Astrocyte (in vitro differentiated cells and primary cell): ENCODE results near the gene AGTPBP1. TPM values are rescaled to one million over a fixed set of nuclear protein-coding genes. Genes with fewer than 3 reads are reported as not detected.
A peak's percentile ranks its signal among the peaks of the same experiment; 100 is the strongest.

ENCODE experiments used
- DNase-seq: peaks from one replicate; pipeline ENCODE4 v3.0.0-alpha.2; 2010; ENCODE audit warnings: low read depth
- FAIRE-seq: peaks from 2 replicates; lab custom pipeline; 2011; peaks lifted over from hg19 to GRCh38; lab: Jason Lieb, UNC
- H2AFZ ChIP-seq: 2 replicates; pipeline ENCODE4 v1.6.0; 2012; ENCODE audit warnings: low read depth, low read length, inconsistent platforms
- H3K27ac ChIP-seq: 2 replicates; pipeline ENCODE4 v1.5.1; 2011; ENCODE audit warnings: low read depth, low read length, inconsistent platforms
- H3K27me3 ChIP-seq: 2 replicates; pipeline ENCODE4 v1.6.0; 2011; ENCODE audit warnings: low read length, inconsistent platforms; ENCODE audit not compliant: insufficient read depth
- H3K36me3 ChIP-seq: 2 replicates; pipeline ENCODE4 v1.5.1; 2011; ENCODE audit warnings: low read length, inconsistent platforms; ENCODE audit not compliant: insufficient read depth
- H3K4me1 ChIP-seq: 2 replicates; pipeline ENCODE4 v1.5.1; 2011; ENCODE audit warnings: low read length, inconsistent platforms; ENCODE audit not compliant: insufficient read depth
- H3K4me2 ChIP-seq: 2 replicates; pipeline ENCODE4 v1.6.0; 2012; ENCODE audit warnings: low read length, inconsistent platforms
- H3K4me3 ChIP-seq: 2 replicates; pipeline ENCODE4 v1.5.1; 2011; ENCODE audit warnings: low read depth, mild to moderate bottlenecking, low read length, inconsistent platforms; ENCODE audit not compliant: insufficient read depth
- H3K79me2 ChIP-seq: 2 replicates; pipeline ENCODE4 v1.6.0; 2012; ENCODE audit warnings: mild to moderate bottlenecking, low read length, inconsistent platforms; ENCODE audit not compliant: insufficient read depth
- H3K9ac ChIP-seq: 2 replicates; pipeline ENCODE4 v1.6.0; 2012; ENCODE audit warnings: mild to moderate bottlenecking, low read length, inconsistent platforms
- H3K9me3 ChIP-seq: 2 replicates; pipeline ENCODE4 v1.5.1; 2012; ENCODE audit warnings: low read depth, mild to moderate bottlenecking, low read length, inconsistent platforms; ENCODE audit not compliant: insufficient read depth
- H4K20me1 ChIP-seq: 2 replicates; pipeline ENCODE4 v1.6.0; 2012; ENCODE audit warnings: low read length, inconsistent platforms; ENCODE audit not compliant: insufficient read depth
- H3K27ac Mint-ChIP-seq: one replicate; pipeline ENCODE4 v1.8.0; 2021; ENCODE audit warnings: mild to moderate bottlenecking, mixed read lengths; ENCODE audit not compliant: unreplicated experiment
- H3K27me3 Mint-ChIP-seq: one replicate; pipeline ENCODE4 v1.8.0; 2021; ENCODE audit warnings: low read depth, mixed read lengths; ENCODE audit not compliant: unreplicated experiment
- H3K36me3 Mint-ChIP-seq: one replicate; pipeline ENCODE4 v1.8.0; 2021; ENCODE audit warnings: low read depth, mixed read lengths; ENCODE audit not compliant: unreplicated experiment
- H3K4me1 Mint-ChIP-seq: one replicate; pipeline ENCODE4 v1.8.0; 2021; ENCODE audit warnings: low read depth, mixed read lengths; ENCODE audit not compliant: unreplicated experiment
- H3K4me3 Mint-ChIP-seq: one replicate; pipeline ENCODE4 v1.8.0; 2021; ENCODE audit warnings: mild to moderate bottlenecking, moderate library complexity, mixed read lengths; ENCODE audit not compliant: unreplicated experiment
- H3K9me3 Mint-ChIP-seq: one replicate; pipeline ENCODE4 v1.8.0; 2021; ENCODE audit warnings: mild to moderate bottlenecking, mixed read lengths; ENCODE audit not compliant: unreplicated experiment
- EZH2 ChIP-seq: IDR thresholded peaks from 2 replicates; pipeline ENCODE4 v1.6.1; 2012; ENCODE audit warnings: mild to moderate bottlenecking, low read length, inconsistent platforms; ENCODE audit not compliant: insufficient read depth
- total RNA-seq: library from RNA; stranded (reverse); gene quantifications from 2 replicates; pipeline ENCODE4 v1.2.1, GENCODE V29; 2021
- TF ChIP-seq, protein P1 (sequence below): IDR thresholded peaks from 2 replicates; pipeline ENCODE4 v1.5.1; 2011; ENCODE audit warnings: low read depth, mild to moderate bottlenecking, inconsistent platforms, low read length, moderate library complexity; ENCODE audit not compliant: insufficient read depth

Gene AGTPBP1
- total RNA-seq, 1 donor from 2014 or later, result 30.0 TPM

DNA sequence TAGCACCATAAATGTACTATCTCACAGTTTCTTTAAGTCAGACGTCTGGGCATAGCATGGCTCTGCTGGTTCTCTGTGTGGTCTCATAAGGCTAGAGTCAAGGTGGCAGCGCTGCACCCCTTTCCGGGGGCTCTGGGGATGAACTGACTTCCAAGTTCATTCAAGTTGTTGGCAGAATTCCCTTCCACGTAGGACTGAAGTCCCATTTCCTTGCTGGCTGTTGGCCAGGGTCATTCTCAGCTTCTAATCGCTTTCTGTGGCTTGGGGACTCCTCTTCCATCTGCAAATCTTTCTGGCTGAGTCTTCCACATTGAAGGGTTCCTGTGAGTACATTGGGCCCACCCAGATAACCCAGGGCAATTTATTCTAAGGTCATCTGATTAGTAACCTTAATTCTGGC, 211.0 kb downstream of the AGTPBP1 start:
- Histone ChIP-seq H3K27ac (no peak overlapping the region), H3K9me3 (no peaks in the 10 kb centered on the region), H4K20me1 (no peaks in the 10 kb centered on the region), H3K27me3 (peaks cover 2% of the 10 kb centered on the region), H3K79me2 (no peaks in the 10 kb centered on the region), H3K9ac (no peak overlapping the region), H2AFZ (no peak overlapping the region), H3K4me3 (no peak overlapping the region), H3K4me2 (no peak overlapping the region), H3K36me3 (no peaks in the 10 kb centered on the region), H3K4me1 (no peaks in the 10 kb centered on the region)
- Mint-ChIP-seq H3K9me3 (peaks cover 2% of the 10 kb centered on the region), H3K27ac (no peak overlapping the region), H3K4me1 (peaks cover 3% of the 10 kb centered on the region), H3K27me3 (peaks cover 7% of the 10 kb centered on the region), H3K4me3 (no peak overlapping the region), H3K36me3 (peaks cover 2% of the 10 kb centered on the region)
- FAIRE-seq (no peak), DNase-seq (no peak)
- TF ChIP-seq, protein P1, sequence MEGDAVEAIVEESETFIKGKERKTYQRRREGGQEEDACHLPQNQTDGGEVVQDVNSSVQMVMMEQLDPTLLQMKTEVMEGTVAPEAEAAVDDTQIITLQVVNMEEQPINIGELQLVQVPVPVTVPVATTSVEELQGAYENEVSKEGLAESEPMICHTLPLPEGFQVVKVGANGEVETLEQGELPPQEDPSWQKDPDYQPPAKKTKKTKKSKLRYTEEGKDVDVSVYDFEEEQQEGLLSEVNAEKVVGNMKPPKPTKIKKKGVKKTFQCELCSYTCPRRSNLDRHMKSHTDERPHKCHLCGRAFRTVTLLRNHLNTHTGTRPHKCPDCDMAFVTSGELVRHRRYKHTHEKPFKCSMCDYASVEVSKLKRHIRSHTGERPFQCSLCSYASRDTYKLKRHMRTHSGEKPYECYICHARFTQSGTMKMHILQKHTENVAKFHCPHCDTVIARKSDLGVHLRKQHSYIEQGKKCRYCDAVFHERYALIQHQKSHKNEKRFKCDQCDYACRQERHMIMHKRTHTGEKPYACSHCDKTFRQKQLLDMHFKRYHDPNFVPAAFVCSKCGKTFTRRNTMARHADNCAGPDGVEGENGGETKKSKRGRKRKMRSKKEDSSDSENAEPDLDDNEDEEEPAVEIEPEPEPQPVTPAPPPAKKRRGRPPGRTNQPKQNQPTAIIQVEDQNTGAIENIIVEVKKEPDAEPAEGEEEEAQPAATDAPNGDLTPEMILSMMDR, result no peak
- no peak for TF ChIP-seq EZH2

DNA sequence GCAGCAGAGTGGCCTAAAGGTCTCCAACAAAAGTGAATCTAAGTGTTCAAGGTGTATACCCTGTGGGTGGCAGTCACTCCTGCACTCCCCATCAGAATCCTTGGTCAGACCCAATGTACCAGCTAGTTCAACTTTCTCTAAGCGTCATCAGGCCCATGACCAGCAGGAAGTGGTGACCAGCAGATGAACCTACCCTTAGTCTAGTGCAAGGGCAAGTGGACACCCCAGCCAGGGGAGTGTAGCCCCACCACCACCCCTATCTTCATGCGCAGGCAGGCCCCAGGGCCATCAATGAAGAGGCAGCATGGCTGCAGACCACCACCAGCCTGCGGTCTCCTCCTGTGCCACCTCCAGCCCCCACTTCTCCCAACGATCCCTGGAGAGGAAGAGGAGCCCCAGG, 213.1 kb downstream of the AGTPBP1 start:
- Histone ChIP-seq H3K4me1 (no peaks in the 10 kb centered on the region), H4K20me1 (no peaks in the 10 kb centered on the region), H3K27ac (no peak overlapping the region), H3K4me3 (no peak overlapping the region), H3K79me2 (no peaks in the 10 kb centered on the region), H3K9me3 (no peaks in the 10 kb centered on the region), H3K27me3 (peaks cover 5% of the 10 kb centered on the region), H2AFZ (no peak overlapping the region), H3K36me3 (no peaks in the 10 kb centered on the region), H3K4me2 (no peak overlapping the region), H3K9ac (no peak overlapping the region)
- no peak for FAIRE-seq
- TF ChIP-seq, protein P1, result no peak
- Mint-ChIP-seq H3K27ac (no peak overlapping the region), H3K9me3 (peaks cover 8% of the 10 kb centered on the region), H3K36me3 (peaks cover 2% of the 10 kb centered on the region), H3K4me1 (peaks cover 3% of the 10 kb centered on the region), H3K27me3 (peaks cover 24% of the 10 kb centered on the region), H3K4me3 (no peak overlapping the region)
- DNase-seq, result no peak

- Histone ChIP-seq H3K9ac (no peak overlapping the region), H3K4me1 (no peaks in the 10 kb centered on the region), H3K79me2 (no peaks in the 10 kb centered on the region), H4K20me1 (no peaks in the 10 kb centered on the region), H3K27me3 (peaks cover 8% of the 10 kb centered on the region), H3K9me3 (no peaks in the 10 kb centered on the region), H2AFZ (no peak overlapping the region), H3K27ac (no peak overlapping the region), H3K4me2 (no peak overlapping the region), H3K36me3 (no peaks in the 10 kb centered on the region), H3K4me3 (no peak overlapping the region)
- no peak for TF ChIP-seq EZH2
- FAIRE-seq (no peak), DNase-seq (no peak)
- no peak overlapping the region for H3K4me3 Mint-ChIP-seq
- peaks cover 8% of the 10 kb centered on the region for H3K9me3 Mint-ChIP-seq
- peaks cover 2% of the 10 kb centered on the region for H3K36me3 Mint-ChIP-seq
- peaks cover 25% of the 10 kb centered on the region for H3K27me3 Mint-ChIP-seq
- peak overlapping the region; percentile 67 for H3K27ac Mint-ChIP-seq
- H3K4me1 Mint-ChIP-seq, result peaks cover 3% of the 10 kb centered on the region
These were observed 213.6 kb downstream of the AGTPBP1 start for GRCh38 chr9:85528142-85528541.
